GM18526 (cell line): ENCODE results near the gene NXN.

ENCODE experiments used
- POLR2A ChIP-seq: IDR thresholded peaks from 3 replicates; pipeline ENCODE4 v1.6.1; 2011; ENCODE audit not compliant: insufficient read length; ENCODE audit errors: extremely low read depth

Gene NXN

GRCh38 chr17:975371-975915 lies 4.1 kb downstream of the NXN start:
- TF ChIP-seq POLR2A, result no peak

GRCh38 chr17:973053-973452 lies 6.5 kb downstream of the NXN start:
- no peak for TF ChIP-seq POLR2A

- TF ChIP-seq POLR2A, result no peak
These were observed 9.2 kb downstream of the NXN start for GRCh38 chr17:970364-970763.

GRCh38 chr17:969811-970355 lies 9.7 kb downstream of the NXN start:
- no peak for TF ChIP-seq POLR2A

- TF ChIP-seq POLR2A, result no peak
These were observed 10.5 kb downstream of the NXN start for GRCh38 chr17:968812-969730.

GRCh38 chr17:967122-967521 lies 12.5 kb downstream of the NXN start:
- TF ChIP-seq POLR2A, result no peak

GRCh38 chr17:965311-965989 lies 14.1 kb downstream of the NXN start:
- no peak for TF ChIP-seq POLR2A

- no peak for TF ChIP-seq POLR2A
These were observed 14.7 kb downstream of the NXN start for GRCh38 chr17:964876-965275.

- TF ChIP-seq POLR2A, result no peak
These were observed 16.9 kb downstream of the NXN start for GRCh38 chr17:962670-963069.

GRCh38 chr17:962166-962565 lies 17.4 kb downstream of the NXN start:
- TF ChIP-seq POLR2A, result no peak

- TF ChIP-seq POLR2A, result no peak
These were observed 20.7 kb downstream of the NXN start for GRCh38 chr17:958712-959451.

- no peak for TF ChIP-seq POLR2A
These were observed 21.6 kb downstream of the NXN start for GRCh38 chr17:957856-958421.

GRCh38 chr17:956905-957304 lies 22.7 kb downstream of the NXN start:
- no peak for TF ChIP-seq POLR2A

- TF ChIP-seq POLR2A, result no peak
These were observed 25.0 kb downstream of the NXN start for GRCh38 chr17:954431-955164.
